ENCODE results near the gene PEX7.
"Not testable (repeated sequence)": the region's sequence is repeated elsewhere in the genome, so short reads cannot be mapped to it uniquely, and the experiment has no call there.

The PEX7 gene

GRCh38 chr6:136846477-136846876 is 24.1 kb downstream of the PEX7 start:
- DNase-seq = not testable (repeated sequence)

- DNase-seq = not testable (repeated sequence)
Measured at GRCh38 chr6:136849979-136850563, 27.7 kb downstream of the PEX7 start.

DNA sequence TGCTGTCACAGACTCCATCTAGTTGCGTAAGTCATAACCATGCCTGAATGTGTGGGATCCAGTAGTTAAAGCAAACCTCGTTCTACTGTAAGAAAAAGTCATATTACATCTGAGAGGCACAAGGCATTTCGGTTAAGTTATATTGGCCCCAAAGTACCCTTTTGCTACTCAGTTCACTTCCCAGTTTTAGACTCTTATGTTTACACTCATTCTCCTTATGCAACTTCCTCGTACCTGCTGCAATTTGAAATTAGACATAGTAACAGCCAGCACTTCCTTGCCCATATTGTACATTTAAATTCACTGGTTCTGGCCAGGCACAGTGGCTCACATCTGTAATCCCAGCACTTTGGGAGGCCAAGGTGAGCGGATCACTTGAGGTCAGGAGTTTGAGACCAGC is 37.0 kb downstream of the PEX7 start:
- no peak for DNase-seq

GRCh38 chr6:136860043-136860442 is 37.7 kb downstream of the PEX7 start:
- DNase-seq = no peak

- no peak for DNase-seq
Measured at GRCh38 chr6:136862662-136863061, 40.3 kb downstream of the PEX7 start.

DNA sequence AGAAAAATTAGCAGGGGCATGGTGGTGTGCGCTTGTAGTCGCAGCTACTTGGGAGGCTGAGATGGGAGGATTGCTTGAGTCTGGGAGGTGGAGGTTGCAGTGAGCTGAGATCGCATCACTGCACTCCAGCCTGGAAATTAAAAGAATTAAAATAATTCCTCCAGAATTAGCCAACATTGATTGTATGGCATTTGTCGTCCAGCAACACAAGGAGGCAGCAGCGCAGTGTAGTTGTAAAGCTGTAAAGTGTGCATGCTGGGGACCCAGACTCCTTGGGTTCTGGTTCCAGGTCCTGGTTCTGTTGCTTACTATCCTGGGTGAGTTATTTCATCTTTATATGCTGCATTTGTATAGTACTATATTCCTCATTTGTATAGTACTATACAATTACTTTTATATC is 41.4 kb downstream of the PEX7 start:
- DNase-seq = no peak

GRCh38 chr6:136864676-136865075 is 42.3 kb downstream of the PEX7 start:
- DNase-seq = no peak

GRCh38 chr6:136866872-136867416 is 44.6 kb downstream of the PEX7 start:
- no peak for DNase-seq

DNA sequence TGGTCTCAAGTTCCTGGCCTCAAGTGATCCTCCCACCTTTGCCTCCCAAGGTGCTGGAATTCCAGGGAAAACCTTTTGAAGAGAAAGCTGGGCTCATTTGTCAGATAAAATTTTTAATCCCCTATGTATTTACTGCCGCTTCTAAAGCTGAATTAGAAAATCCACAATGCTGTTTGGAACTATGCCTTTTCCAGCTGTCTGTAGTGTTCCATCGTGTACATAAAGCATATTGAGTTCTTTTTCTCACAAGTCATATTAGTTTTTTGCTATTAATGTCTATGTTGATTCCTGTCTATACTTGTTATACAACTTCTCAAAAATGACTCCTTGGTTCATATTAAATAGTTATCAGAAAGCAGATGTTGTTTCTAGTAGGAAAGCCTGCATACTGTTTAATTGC is 47.1 kb downstream of the PEX7 start:
- DNase-seq = no peak

DNA sequence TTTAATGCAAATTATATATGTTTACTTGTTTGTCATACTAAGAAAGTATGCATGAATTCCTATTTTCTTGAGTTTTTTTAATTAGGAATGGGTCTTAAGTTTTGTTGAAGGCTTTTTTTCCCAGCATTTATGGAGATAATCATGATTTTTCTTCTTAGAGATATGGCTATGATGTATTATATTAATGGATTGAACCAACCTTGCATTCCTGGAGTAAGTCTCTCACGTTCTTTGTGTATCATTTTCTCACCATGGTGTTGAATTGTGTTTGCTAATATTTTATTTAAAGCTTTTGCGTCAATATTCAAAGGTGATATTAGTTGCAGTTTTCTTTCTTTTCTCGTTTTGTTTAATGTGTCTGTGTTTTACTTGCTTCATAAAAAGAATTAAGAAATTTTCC is 51.4 kb downstream of the PEX7 start:
- DNase-seq = no peak

- DNase-seq = not testable (repeated sequence)
Measured at GRCh38 chr6:136876469-136876868, 54.1 kb downstream of the PEX7 start.

- DNase-seq = no peak
Measured at GRCh38 chr6:136880748-136881460, 58.5 kb downstream of the PEX7 start.

DNA sequence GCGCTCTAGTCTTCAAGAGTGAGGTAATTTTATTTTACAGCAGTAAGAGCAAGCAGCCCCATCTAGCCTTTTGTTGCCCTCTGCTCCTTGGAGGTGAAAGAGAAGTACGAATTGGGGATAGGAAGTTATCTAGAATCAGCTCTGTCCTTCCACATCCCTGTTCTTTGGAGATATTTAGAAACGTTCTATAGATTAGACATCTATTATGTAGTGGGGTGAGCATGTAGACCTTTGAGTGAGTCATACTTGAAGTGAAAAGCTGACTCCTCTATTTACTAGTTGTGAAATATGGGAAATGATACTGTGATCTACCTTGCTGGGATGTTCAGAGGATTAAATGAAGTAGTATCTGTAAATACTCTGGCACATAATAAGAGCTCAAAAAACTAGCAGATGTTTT is 63.7 kb downstream of the PEX7 start:
- peak; percentile 13 for DNase-seq

DNA sequence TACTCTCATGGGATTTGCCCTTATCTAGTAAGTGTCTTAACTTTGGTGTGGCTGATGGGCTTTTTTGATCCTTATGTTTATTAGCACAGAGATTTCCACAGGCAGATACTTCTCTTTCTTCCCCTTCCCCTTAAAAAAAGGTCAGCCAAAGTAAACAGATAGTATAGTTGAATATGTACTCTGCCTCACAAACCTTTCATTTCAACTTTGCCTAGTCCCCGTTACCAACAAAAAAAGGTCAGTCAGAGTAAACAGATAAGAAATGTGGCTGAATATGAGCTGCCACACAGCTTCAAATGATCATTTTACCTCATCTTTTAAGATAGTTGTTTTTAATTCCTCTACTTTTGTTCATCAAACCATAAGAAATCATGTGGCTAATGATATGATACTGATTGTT is 65.6 kb downstream of the PEX7 start:
- DNase-seq = no peak

GRCh38 chr6:136889271-136890193 is 67.1 kb downstream of the PEX7 start:
- no peak for DNase-seq

DNA sequence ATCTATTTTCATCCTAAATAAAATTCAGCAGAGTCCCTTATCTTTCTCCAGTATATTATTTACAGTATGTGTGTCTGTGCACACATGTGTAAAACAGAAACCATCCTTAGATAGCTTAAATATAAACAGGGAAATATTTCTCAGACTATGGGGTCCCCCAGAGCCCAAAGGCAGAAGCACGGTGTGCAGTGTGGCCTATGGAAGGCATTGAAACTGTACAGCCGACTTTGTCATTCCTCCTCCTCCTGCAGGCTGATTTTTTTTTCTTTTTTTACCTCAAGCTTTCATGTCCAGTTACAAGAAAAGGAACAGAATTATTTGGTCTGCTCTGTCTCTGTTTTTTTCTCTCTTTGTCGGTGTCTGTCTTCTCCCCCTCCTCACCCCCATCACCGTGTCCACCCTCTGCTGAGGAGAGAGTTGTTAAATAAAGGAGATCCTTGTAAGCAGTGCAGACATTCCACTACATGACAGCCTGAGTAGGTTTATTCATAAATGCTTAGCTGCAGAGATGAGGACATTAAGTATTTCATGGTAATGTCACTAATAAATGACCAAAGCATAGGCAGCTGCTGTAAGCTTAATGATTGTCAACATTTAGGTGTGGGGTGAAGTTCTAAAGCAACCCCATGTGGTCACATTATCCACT is 67.9 kb downstream of the PEX7 start:
- DNase-seq = no peak

DNA sequence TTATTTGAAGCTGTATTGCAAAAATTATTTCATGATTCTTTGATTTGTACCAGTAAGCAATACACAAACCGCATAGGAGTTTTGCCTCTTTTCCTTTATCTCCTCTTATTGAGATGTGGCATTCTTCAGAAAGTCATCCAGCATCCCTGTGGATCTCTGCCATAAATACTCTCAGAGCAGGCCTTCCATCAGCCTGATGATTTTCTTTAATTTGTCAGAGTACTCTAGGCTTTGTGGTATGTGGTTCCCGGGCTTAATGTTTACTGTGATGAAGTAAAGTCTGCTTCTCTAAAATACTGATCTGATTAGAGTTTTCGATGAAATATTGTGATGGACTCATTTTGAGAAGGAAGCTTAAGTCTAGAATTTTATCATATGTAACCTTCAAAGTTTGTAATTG is 68.6 kb downstream of the PEX7 start:
- DNase-seq = peak; percentile 14

DNA sequence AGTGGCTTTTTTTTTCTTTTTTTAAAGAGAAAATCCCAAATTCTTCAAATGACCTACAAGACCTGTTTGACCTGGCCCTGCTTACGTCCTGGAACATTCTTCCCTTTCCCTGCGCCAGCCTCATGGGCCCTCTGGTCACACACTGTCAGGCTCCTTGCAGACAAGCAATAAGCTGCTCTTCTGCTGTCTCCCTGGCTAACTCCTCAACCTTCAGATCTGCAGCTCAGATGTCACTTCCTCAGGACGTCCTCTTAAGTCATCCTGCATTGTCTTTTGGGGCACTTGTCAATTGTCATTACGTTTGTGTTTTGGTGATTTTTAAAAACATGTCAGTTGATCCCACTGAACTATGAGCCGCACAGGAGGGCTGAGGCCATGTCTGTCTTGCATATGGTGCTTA is 70.8 kb downstream of the PEX7 start:
- no peak for DNase-seq

GRCh38 chr6:136895901-136896300 is 73.5 kb downstream of the PEX7 start:
- no peak for DNase-seq

GRCh38 chr6:136897071-136897470 is 74.7 kb downstream of the PEX7 start:
- no peak for DNase-seq

GRCh38 chr6:136901212-136901784 is 78.9 kb downstream of the PEX7 start:
- DNase-seq = no peak

DNA sequence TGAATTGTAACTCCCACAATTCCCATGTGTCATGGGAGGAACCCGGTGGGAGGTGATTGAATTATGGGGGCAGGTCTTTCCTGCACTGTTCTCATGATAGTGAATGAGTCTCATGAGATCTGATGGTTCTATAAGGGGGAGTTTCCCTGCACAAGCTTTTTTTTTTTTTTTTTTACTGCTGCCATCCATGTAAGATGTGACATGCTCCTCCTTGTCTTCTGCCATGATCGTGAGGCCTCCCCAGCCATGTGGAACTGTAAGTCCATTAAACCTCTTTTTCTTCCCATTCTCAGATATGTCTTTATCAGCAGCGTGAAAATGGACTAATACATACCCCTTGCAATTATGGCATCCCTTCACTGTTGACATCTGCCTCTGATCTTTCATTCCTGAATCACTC is 82.1 kb downstream of the PEX7 start:
- DNase-seq = not testable (repeated sequence)

DNA sequence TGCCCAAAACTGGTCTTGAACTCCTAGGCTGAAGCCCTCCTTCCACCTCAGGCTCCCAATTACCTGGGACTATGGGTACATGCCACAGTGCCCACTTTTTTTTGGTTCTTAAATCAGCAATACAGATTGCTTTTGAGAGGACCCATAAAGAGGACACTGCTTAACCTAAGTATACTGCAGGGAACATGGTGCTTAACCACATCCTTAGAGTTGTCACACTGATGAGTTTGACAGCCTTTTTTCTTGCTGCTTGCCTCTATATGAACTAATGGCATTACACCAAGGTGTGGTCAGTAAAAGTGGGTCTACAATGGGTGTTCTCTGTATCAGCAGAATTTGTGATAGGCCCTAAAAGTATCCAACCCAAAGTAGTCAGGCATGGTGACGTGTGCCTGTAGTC is 92.6 kb downstream of the PEX7 start:
- no peak for DNase-seq
